ENCODE data around the gene HOXB5.

HOXB5 gene

GRCh38 chr17:48634493-48635208 lies 41.1 kb upstream of the HOXB5 start:
- Histone ChIP-seq H3K36me3 (ENCODE audit: control insufficient read depth, insufficient read depth, low read length) (no peaks in the 10 kb centered on the region), H3K9me3 (ENCODE audit: control insufficient read depth, insufficient read depth, low read depth, low read length) (no peaks in the 10 kb centered on the region), H3K27me3 (ENCODE audit: control insufficient read depth, insufficient read depth, low read length) (peaks cover 100% of the 10 kb centered on the region), H3K4me1 (ENCODE audit: control insufficient read depth, insufficient read depth, low read length) (no peaks in the 10 kb centered on the region; the same call in 1 of the 2 replicates), H3K9ac (ENCODE audit: low read length) (peak overlapping the region; percentile 31), H3K27ac (ENCODE audit: low read depth, low read length) (no peak overlapping the region), H3K4me3 (ENCODE audit: low read depth, low read length) (no peak overlapping the region)

DNA sequence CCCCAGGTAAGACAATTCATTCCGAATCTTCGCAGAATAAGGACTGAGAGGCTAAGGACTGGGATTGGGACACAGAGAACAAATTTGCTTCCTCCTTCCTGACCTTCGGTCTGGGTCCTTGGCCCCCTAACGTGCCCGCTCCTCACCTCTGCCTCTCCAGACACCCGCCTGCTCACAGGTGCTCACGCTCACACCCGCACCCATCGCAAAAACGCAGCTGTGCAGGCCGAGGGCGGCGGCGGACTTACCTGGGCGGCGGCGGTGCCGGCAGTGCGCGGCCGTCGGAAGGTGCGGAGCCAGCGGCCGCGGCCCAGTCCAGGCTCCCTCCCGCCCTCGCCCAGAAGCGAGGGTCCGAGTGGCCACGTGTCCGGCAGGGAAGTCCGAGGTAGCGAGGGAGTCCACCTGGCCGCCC lies 39.7 kb upstream of the HOXB5 start:
- Histone ChIP-seq H3K4me3 (ENCODE audit: low read depth, low read length) (peak overlapping the region; percentile 28), H3K27ac (ENCODE audit: low read depth, low read length) (no peak overlapping the region), H3K4me1 (ENCODE audit: control insufficient read depth, insufficient read depth, low read length) (no peaks in the 10 kb centered on the region; the same call in 1 of the 2 replicates), H3K27me3 (ENCODE audit: control insufficient read depth, insufficient read depth, low read length) (peaks cover 100% of the 10 kb centered on the region), H3K9me3 (ENCODE audit: control insufficient read depth, insufficient read depth, low read depth, low read length) (no peaks in the 10 kb centered on the region), H3K9ac (ENCODE audit: low read length) (peak overlapping the region; percentile 79), H3K36me3 (ENCODE audit: control insufficient read depth, insufficient read depth, low read length) (no peaks in the 10 kb centered on the region)

DNA sequence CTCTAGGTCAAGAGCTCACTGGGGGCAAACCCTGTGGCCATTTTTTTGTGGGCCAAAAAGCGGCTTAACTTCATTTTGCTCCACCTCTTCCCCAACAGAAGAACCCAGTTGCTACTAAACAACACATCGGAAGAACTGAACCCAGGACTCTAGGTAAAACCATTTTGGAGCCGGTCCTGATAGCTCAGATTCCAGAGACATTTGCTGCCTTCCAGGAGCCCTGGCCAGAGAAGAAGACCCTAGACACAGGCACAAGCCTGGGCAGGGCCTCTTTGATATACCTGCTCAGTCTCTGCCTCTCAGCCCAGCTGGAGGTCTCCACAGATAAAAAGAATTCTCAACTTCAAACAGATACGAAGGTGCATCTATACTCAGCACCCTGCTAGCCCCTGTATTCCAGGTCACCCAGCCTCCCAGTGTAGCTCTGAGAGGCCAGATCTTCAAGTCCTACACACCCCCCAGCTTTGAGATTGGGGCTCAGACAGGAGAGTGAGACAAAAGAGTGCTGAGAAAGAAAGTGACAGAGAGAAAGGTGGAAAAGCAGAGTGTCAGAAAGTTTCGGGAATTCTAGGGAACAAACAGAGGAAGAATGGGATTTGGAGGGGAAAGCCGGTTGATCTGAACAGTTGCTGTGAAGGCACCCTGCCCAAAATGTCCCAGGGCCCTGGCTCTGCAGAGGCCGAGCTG lies 39.1 kb upstream of the HOXB5 start:
- H3K9ac ChIP-seq (ENCODE audit: low read length): peak overlapping the region; percentile 79
- peaks cover 100% of the 10 kb centered on the region for H3K27me3 ChIP-seq (ENCODE audit: control insufficient read depth, insufficient read depth, low read length)
- H3K9me3 ChIP-seq (ENCODE audit: control insufficient read depth, insufficient read depth, low read depth, low read length): no peaks in the 10 kb centered on the region
- H3K4me1 ChIP-seq (ENCODE audit: control insufficient read depth, insufficient read depth, low read length): no peaks in the 10 kb centered on the region; the same call in 1 of the 2 replicates
- H3K4me3 ChIP-seq (ENCODE audit: low read depth, low read length): peak overlapping the region; percentile 28; the same call in 1 of the 2 replicates
- no peaks in the 10 kb centered on the region for H3K36me3 ChIP-seq (ENCODE audit: control insufficient read depth, insufficient read depth, low read length)
- no peak overlapping the region for H3K27ac ChIP-seq (ENCODE audit: low read depth, low read length)

- Histone ChIP-seq H3K4me3 (ENCODE audit: low read depth, low read length) (peak overlapping the region; percentile 27; the same call in 1 of the 2 replicates), H3K9ac (ENCODE audit: low read length) (peak overlapping the region; percentile 79), H3K27me3 (ENCODE audit: control insufficient read depth, insufficient read depth, low read length) (peaks cover 100% of the 10 kb centered on the region), H3K36me3 (ENCODE audit: control insufficient read depth, insufficient read depth, low read length) (no peaks in the 10 kb centered on the region), H3K27ac (ENCODE audit: low read depth, low read length) (no peak overlapping the region), H3K4me1 (ENCODE audit: control insufficient read depth, insufficient read depth, low read length) (peaks cover 3% of the 10 kb centered on the region; the same call in 1 of the 2 replicates), H3K9me3 (ENCODE audit: control insufficient read depth, insufficient read depth, low read depth, low read length) (no peaks in the 10 kb centered on the region)
Observed at GRCh38 chr17:48631693-48632578, 38.4 kb upstream of the HOXB5 start.

DNA sequence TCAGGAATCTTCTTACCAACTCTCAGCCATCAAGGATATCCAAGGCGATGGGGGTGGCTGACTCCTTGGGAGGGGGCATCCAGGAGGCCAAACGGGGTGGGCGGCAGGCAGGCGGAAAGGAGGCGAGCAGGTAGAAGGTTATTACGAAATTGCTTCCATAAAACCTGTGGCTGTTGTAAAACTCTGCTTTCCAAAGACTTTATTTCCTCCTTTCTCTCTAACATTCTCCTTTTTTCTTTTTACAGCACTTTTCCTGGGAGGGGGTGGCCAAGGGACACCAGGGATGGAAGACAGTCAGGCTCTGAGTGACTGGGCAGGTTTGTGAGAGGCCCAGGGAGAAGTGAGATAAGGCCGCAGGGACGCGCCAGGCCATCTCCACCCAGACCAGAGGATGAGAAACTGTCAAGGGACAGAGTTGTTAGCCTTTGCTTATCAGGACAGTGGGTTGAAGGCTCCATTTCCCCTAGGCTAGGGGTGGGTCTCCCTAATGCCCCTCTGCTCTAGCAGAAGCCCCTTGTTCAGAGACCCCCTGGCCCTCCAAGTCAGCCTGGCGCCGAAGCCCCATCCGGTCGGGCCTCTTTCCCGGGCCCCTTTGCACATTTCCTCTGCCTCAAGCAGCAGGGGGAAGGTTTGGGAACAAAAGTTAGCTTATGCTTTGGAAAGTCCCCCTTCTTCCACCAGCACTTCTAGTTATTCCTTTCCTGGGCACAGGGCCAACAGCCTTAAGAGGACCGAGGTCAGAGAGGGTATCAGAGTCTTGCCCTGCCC lies 37.5 kb upstream of the HOXB5 start:
- no peak overlapping the region for H3K4me3 ChIP-seq (ENCODE audit: low read depth, low read length)
- no peaks in the 10 kb centered on the region for H3K36me3 ChIP-seq (ENCODE audit: control insufficient read depth, insufficient read depth, low read length)
- H3K9ac ChIP-seq (ENCODE audit: low read length): peak overlapping the region; percentile 79
- H3K27me3 ChIP-seq (ENCODE audit: control insufficient read depth, insufficient read depth, low read length): peaks cover 100% of the 10 kb centered on the region
- H3K4me1 ChIP-seq (ENCODE audit: control insufficient read depth, insufficient read depth, low read length): peaks cover 7% of the 10 kb centered on the region; the same call in 1 of the 2 replicates
- H3K27ac ChIP-seq (ENCODE audit: low read depth, low read length): no peak overlapping the region
- no peaks in the 10 kb centered on the region for H3K9me3 ChIP-seq (ENCODE audit: control insufficient read depth, insufficient read depth, low read depth, low read length)

- no peaks in the 10 kb centered on the region for H3K36me3 ChIP-seq (ENCODE audit: control insufficient read depth, insufficient read depth, low read length)
- peak overlapping the region; percentile 74 for H3K9ac ChIP-seq (ENCODE audit: low read length)
- H3K27ac ChIP-seq (ENCODE audit: low read depth, low read length): no peak overlapping the region
- H3K4me3 ChIP-seq (ENCODE audit: low read depth, low read length): peak overlapping the region; percentile 19; the same call in 1 of the 2 replicates
- H3K4me1 ChIP-seq (ENCODE audit: control insufficient read depth, insufficient read depth, low read length): peaks cover 7% of the 10 kb centered on the region; the same call in 1 of the 2 replicates
- peaks cover 100% of the 10 kb centered on the region for H3K27me3 ChIP-seq (ENCODE audit: control insufficient read depth, insufficient read depth, low read length)
- no peaks in the 10 kb centered on the region for H3K9me3 ChIP-seq (ENCODE audit: control insufficient read depth, insufficient read depth, low read depth, low read length)
Observed at GRCh38 chr17:48630009-48630924, 36.7 kb upstream of the HOXB5 start.

- H3K27me3 ChIP-seq (ENCODE audit: control insufficient read depth, insufficient read depth, low read length): peaks cover 100% of the 10 kb centered on the region
- H3K27ac ChIP-seq (ENCODE audit: low read depth, low read length): no peak overlapping the region
- no peaks in the 10 kb centered on the region for H3K36me3 ChIP-seq (ENCODE audit: control insufficient read depth, insufficient read depth, low read length)
- peak overlapping the region; percentile 12; the same call in 1 of the 2 replicates for H3K4me3 ChIP-seq (ENCODE audit: low read depth, low read length)
- H3K9ac ChIP-seq (ENCODE audit: low read length): peak overlapping the region; percentile 76
- peaks cover 7% of the 10 kb centered on the region; the same call in 1 of the 2 replicates for H3K4me1 ChIP-seq (ENCODE audit: control insufficient read depth, insufficient read depth, low read length)
- no peaks in the 10 kb centered on the region for H3K9me3 ChIP-seq (ENCODE audit: control insufficient read depth, insufficient read depth, low read depth, low read length)
Observed at GRCh38 chr17:48629411-48629759, 35.8 kb upstream of the HOXB5 start.

DNA sequence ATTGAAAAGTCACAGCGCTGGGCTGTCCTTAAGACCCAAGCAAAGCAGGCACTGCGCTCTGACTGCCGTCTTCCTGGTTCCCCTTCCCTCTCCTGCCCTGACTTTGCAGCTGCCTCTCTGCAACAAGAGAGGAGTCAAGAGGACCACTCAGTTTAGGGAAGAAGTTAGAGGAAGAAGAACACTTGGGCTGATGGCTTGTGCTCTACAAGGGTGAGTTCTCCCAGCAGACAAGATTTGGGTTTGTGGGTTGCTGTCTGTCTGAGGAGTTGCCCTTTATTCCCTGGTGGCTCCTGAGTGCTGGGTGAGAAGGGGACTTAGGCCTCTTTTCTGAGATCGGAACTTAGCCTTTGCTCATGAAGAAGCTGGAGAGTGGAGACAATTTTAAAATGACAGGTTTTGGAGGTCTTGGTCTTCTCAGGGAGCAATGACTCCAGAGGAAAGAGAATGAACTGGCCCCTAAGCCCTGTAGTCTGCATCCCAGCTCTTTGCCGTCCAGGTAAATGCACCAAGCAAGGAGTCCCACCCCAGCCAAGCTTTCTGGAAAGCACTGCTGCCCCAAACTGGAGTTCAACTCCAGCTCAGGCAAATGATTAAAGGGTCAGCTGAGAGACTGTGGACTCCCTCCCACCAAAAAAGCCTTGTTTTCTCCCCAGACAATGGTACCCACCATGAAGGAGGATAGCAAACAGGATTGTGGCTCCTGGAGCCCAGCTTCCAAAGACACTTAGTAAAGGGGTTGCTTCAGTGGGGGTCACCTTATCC lies 35.3 kb upstream of the HOXB5 start:
- no peaks in the 10 kb centered on the region for H3K36me3 ChIP-seq (ENCODE audit: control insufficient read depth, insufficient read depth, low read length)
- peaks cover 7% of the 10 kb centered on the region; the same call in 1 of the 2 replicates for H3K4me1 ChIP-seq (ENCODE audit: control insufficient read depth, insufficient read depth, low read length)
- H3K27ac ChIP-seq (ENCODE audit: low read depth, low read length): no peak overlapping the region
- no peaks in the 10 kb centered on the region for H3K9me3 ChIP-seq (ENCODE audit: control insufficient read depth, insufficient read depth, low read depth, low read length)
- H3K4me3 ChIP-seq (ENCODE audit: low read depth, low read length): peak overlapping the region; percentile 7; the same call in 1 of the 2 replicates
- peaks cover 100% of the 10 kb centered on the region for H3K27me3 ChIP-seq (ENCODE audit: control insufficient read depth, insufficient read depth, low read length)
- H3K9ac ChIP-seq (ENCODE audit: low read length): peak overlapping the region; percentile 76
